HUES64 (cell line): ENCODE results near the gene SLC17A8. TPM values are rescaled to one million over a fixed set of nuclear protein-coding genes. Genes with fewer than 3 reads are reported as not detected.
A peak's percentile ranks its signal among the peaks of the same experiment; 100 is the strongest.
"Not testable (repeated sequence)": the region's sequence is repeated elsewhere in the genome, so short reads cannot be mapped to it uniquely, and the experiment has no call there.

Experiments
- H3K27ac ChIP-seq: 2 replicates; pipeline ENCODE4 v1.7.0; 2013; ENCODE audit warnings: low read depth, low read length, inconsistent platforms
- H3K27me3 ChIP-seq: 2 replicates; pipeline ENCODE4 v1.6.1; 2013; ENCODE audit warnings: mild to moderate bottlenecking, low read length; ENCODE audit not compliant: insufficient read depth
- H3K36me3 ChIP-seq: 2 replicates; pipeline ENCODE4 v1.6.1; 2013; ENCODE audit warnings: mild to moderate bottlenecking, low read length; ENCODE audit not compliant: insufficient read depth
- H3K4me1 ChIP-seq: 2 replicates; pipeline ENCODE4 v1.6.1; 2013; ENCODE audit warnings: mild to moderate bottlenecking, low read length, moderate library complexity; ENCODE audit not compliant: insufficient read depth
- H3K4me3 ChIP-seq: 2 replicates; pipeline ENCODE4 v1.5.1; 2013; ENCODE audit warnings: mild to moderate bottlenecking, low read length, moderate library complexity
- H3K9ac ChIP-seq: 2 replicates; pipeline ENCODE4 v1.6.1; 2013; ENCODE audit warnings: mild to moderate bottlenecking, low read depth, low read length
- H3K9me3 ChIP-seq: 2 replicates; pipeline ENCODE4 v1.6.1; 2013; ENCODE audit warnings: low read depth, low read length; ENCODE audit not compliant: insufficient read depth
- WGBS: fragments of 150-250, 120-280 bp; methylation state at CpG from one replicate; pipeline ENCODE4 v1.1.7; 2013; ENCODE audit warnings: missing lambda C conversion rate; 5-methylcytosine and 5-hydroxymethylcytosine counted together
- polyA plus RNA-seq, 2 experiments: library from polyadenylated mRNA; stranded (reverse); fragments of 50-300 nt; gene quantifications; one replicate each; pipeline ENCODE4 v1.2.3, GENCODE V29; 2013

The SLC17A8 gene
- not detected for polyA plus RNA-seq (2013, experiment 1 of 2)
- not detected for polyA plus RNA-seq (2013, experiment 2 of 2)

DNA sequence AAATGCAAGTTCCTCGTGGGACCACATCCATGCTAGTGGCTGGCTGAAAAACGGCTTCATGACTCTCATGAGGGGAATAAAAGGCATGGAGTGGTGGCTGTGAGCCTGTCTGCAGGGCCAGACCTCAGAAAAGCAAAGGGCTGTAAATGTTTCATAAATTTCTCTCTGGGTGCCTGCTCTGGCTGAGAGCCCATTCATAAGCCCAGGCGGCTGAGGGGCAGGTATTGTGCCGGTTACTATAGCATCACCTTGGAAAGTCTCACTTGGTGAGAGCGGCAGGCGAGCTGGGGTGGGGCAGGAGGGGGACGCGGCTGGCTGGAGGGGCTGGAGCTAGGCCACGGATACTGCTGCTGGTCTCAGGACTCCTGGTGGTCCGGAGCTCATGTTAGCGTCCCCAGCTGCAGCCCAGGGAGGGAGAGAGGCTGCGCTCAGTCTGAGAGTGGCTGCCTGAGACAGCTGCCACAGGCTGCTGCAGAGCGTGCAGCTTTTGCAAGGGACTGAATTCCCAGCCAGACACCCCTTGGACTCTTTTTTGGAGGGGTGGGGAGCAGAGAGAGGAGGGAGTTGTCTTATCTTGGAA lies at the start of gene SLC17A8:
Gene SLC17A8 (plus strand): TSS at position 431 of the 580 bp plus-strand sequence. CDS start 318 bp downstream, outside the sequence.
- no peaks in the 10 kb centered on the region for H3K36me3 ChIP-seq
- H3K27me3 ChIP-seq, result no peaks in the 10 kb centered on the region
- no peak within 1 kb of the TSS for H3K9ac ChIP-seq
- no peaks in the 10 kb centered on the region for H3K9me3 ChIP-seq
- H3K27ac ChIP-seq, result no peak within 1 kb of the TSS
- 34% methylated on average over 13 of the region's 13 CpGs for WGBS
- H3K4me1 ChIP-seq, result peaks cover 8% of the 10 kb centered on the region; the same call in 1 of the 2 replicates
- peak within 1 kb of the TSS; percentile 3; the same call in 1 of the 2 replicates for H3K4me3 ChIP-seq

DNA sequence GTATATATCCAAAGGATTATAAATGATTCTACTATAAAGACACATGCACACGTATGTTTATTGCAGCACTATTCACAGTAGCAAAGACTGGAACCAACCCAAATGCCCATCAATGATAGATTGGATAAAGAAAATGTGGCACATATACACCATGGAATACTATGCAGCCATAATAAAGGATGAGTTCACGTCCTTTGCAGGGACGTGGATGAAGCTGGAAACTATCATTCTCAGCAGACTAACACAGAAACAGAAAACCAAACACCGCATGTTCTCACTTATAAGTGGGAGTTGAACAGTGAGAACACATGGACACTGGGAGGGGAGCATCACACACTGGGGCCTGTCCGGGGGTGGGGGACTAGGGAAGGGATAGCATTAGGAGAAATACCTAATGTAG lies 48.7 kb upstream of the SLC17A8 start:
- H3K9ac ChIP-seq, H3K27me3 ChIP-seq, H3K27ac ChIP-seq, H3K4me3 ChIP-seq, H3K4me1 ChIP-seq, H3K9me3 ChIP-seq: not testable (repeated sequence)
- H3K36me3 ChIP-seq, result peaks cover 55% of the 10 kb centered on the region
- WGBS, result 94% methylated on average over 4 of the region's 5 CpGs

DNA sequence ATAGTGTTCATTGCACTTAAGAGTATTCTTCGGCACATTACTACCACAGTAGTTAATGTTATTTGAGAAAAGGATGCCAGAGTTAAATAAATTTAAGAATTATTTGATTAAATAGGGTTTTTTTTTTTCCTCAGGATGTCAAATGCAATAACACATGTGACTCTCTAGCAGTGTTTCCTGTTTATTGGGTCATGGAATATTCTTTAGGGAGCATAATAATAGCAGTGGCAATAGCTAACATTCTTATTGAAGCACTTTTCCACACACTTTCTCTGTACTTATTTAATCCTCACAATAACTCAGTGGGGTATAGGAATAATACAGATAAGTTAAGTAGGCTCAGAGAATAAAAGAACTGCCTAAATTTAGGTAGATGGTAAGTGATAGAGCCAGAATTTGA lies 45.6 kb upstream of the SLC17A8 start:
- H3K9me3 ChIP-seq, result no peaks in the 10 kb centered on the region
- no peaks in the 10 kb centered on the region for H3K27me3 ChIP-seq
- no peak overlapping the region for H3K9ac ChIP-seq
- 100% methylated on average over 1 of the region's 1 CpG for WGBS
- no peak overlapping the region for H3K27ac ChIP-seq
- no peak overlapping the region for H3K4me3 ChIP-seq
- H3K36me3 ChIP-seq, result peaks cover 69% of the 10 kb centered on the region
- no peaks in the 10 kb centered on the region for H3K4me1 ChIP-seq

DNA sequence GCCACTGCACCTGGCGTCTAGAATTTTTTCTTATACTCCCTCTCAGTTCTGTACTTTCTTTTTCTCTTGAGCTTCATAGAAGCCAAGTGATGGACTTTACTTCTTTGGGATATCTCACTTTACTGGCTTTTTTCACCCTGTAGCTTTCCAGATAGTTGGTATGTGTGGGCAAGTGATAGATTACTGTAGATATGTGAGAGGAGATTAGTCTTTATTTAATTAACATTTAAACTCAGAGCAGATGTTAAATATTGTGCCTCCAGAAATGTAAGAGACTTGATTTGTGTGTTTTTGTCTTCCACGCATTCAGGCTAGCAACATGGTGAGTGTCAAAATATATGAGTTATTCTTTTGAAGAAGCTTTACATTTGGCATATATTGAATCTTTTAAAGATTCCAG lies 39.5 kb upstream of the SLC17A8 start:
- Histone ChIP-seq H3K27me3 (no peaks in the 10 kb centered on the region), H3K36me3 (peaks cover 81% of the 10 kb centered on the region), H3K27ac (no peak overlapping the region)

DNA sequence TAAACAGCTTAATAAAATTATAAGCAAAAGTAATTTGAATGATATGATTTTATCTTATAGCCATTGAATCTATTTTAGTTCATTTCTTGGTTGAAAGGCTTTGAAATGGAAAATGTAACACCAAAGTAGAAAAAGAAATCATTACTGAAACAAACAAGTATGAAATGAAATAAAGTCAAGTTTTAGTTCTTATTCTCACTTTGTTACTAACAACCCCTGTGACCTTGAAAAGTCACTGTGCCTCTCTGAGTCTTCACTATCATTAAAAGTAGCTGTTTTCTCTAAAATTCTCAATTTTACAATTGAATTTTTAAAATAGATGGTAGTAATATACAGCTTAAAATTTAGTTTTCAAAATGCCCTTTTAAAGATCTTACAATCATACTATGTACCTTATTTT lies 32.4 kb upstream of the SLC17A8 start:
- Histone ChIP-seq H3K4me1 (peaks cover 10% of the 10 kb centered on the region; the same call in 1 of the 2 replicates), H3K27me3 (no peaks in the 10 kb centered on the region), H3K36me3 (peaks cover 70% of the 10 kb centered on the region), H3K4me3 (no peak overlapping the region), H3K9me3 (no peaks in the 10 kb centered on the region), H3K9ac (no peak overlapping the region), H3K27ac (no peak overlapping the region)

More for the DNA sequence above, 39.5 kb upstream of the SLC17A8 start:
- 95% methylated on average over 2 of the region's 2 CpGs for WGBS
- H3K9ac ChIP-seq, result no peak overlapping the region
- no peak overlapping the region for H3K4me3 ChIP-seq
- no peaks in the 10 kb centered on the region for H3K4me1 ChIP-seq
- H3K9me3 ChIP-seq, result no peaks in the 10 kb centered on the region

DNA sequence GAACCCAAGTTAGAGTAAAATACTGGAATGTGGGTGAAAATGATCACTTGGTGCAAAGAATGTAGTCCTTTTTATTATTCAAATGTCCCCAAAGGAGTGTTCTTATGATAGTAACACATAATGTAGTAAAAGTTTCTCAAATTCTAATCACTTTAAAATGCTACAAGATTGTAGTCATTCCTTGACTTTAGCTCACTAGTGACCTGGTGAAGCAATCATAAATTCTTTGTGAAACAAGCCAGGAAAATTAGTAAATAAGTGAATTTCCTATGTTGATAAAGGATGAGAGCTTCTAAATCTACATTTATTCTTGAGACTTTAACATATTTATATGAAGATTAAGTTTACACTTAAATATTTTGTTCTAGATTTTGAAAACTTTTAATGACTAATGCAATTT lies 30.7 kb upstream of the SLC17A8 start:
- H3K27me3 ChIP-seq, result no peaks in the 10 kb centered on the region
- peaks cover 74% of the 10 kb centered on the region for H3K36me3 ChIP-seq
- H3K4me3 ChIP-seq, result no peak overlapping the region
- H3K27ac ChIP-seq, result no peak overlapping the region
- H3K9me3 ChIP-seq, result no peaks in the 10 kb centered on the region
- no peak overlapping the region for H3K9ac ChIP-seq
- H3K4me1 ChIP-seq, result peaks cover 10% of the 10 kb centered on the region; the same call in 1 of the 2 replicates

DNA sequence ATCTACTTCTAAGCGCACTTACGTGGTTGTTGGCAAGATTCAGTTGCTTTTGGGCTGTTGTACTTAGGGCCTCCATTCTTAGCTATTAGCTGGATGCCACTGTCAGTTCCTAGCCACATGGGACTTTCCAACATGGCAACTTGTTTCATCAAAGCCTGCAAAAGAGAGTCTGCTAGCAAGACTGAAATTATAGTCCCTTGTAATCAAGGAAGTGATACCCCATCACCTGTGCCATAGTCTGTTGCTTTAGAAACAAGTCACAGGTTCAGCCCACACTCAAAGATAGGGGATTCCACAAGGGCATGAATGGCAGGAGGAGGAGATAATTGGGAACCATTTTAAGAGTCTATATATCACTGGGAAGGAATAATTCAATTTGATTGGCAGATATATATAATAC lies 27.1 kb upstream of the SLC17A8 start:
- H3K9me3 ChIP-seq, result no peaks in the 10 kb centered on the region
- H3K4me3 ChIP-seq, result no peak overlapping the region
- H3K36me3 ChIP-seq, result peaks cover 83% of the 10 kb centered on the region
- H3K9ac ChIP-seq, result no peak overlapping the region
- 98% methylated on average over 2 of the region's 2 CpGs for WGBS
- H3K27ac ChIP-seq, result no peak overlapping the region
- peaks cover 10% of the 10 kb centered on the region; the same call in 1 of the 2 replicates for H3K4me1 ChIP-seq
- H3K27me3 ChIP-seq, result no peaks in the 10 kb centered on the region

DNA sequence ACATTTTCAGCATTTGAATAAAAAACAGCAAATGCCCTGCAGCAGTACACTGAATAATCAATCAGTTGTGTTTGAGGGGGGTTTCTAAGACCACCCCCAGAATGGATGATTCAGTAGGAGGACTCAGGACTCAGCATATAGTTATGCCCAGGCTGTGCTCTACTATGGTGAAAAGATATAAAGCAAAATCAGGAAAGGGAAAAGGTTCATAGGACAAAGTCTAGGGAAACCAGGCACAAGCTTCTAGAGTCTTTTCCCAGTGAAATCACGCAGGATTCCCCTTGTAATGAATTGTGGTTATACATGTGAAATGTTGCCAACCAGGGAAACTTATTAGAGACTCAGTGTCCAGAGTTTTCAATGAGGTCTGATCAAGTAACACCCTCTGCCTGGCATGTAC lies 25.0 kb upstream of the SLC17A8 start:
- peaks cover 86% of the 10 kb centered on the region for H3K36me3 ChIP-seq
- WGBS, result 89% methylated on average over 1 of the region's 1 CpG
- H3K27me3 ChIP-seq, result no peaks in the 10 kb centered on the region
- no peak overlapping the region for H3K4me3 ChIP-seq
- no peak overlapping the region for H3K27ac ChIP-seq
- H3K9me3 ChIP-seq, result no peaks in the 10 kb centered on the region
- no peak overlapping the region for H3K9ac ChIP-seq
- no peaks in the 10 kb centered on the region for H3K4me1 ChIP-seq

DNA sequence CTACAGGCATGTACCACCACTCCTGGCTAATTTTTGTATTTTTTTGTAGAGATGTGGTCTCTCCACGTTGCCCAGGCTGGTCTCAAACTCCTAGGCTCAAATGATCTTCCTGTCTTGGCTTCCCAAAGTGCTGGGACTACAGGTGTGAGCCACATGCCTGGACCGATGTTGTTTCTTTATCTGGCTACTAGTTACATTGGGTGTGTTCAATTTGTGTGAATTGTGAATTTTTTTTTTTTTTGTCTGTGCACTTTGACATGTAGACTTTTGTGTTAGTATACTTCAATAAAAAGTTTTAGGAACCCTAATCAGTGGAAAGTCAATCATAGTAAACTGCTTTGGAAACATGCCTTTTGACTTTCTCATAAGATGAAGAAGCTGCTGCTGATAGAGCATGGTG lies 24.0 kb upstream of the SLC17A8 start:
- WGBS, result 90% methylated on average over 2 of the region's 2 CpGs
- peaks cover 90% of the 10 kb centered on the region for H3K36me3 ChIP-seq
- H3K9me3 ChIP-seq, result no peaks in the 10 kb centered on the region
- no peak overlapping the region for H3K4me3 ChIP-seq
- H3K9ac ChIP-seq, result no peak overlapping the region
- H3K27ac ChIP-seq, result no peak overlapping the region
- H3K4me1 ChIP-seq, result no peaks in the 10 kb centered on the region
- H3K27me3 ChIP-seq, result no peaks in the 10 kb centered on the region

DNA sequence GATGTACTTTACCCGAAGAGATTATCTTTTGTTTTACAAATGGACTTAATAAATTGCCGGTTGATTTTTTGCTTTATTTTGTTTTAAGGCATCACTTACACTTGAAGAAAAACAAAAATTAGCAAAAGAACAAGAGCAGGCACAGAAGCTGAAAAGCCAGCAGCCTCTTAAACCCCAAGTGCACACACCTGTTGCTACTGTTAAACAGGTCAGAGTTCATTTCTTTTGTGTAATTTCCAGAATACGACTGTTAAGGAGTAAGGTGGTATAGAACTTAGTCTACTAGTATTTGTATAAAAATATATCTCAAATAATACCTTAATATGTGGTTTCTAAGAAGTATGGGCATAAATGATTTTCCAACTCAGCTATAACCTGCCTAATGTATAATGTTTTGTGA lies 19.6 kb upstream of the SLC17A8 start:
- Histone ChIP-seq H3K27me3 (no peaks in the 10 kb centered on the region), H3K4me1 (0 out of 2 replicates have a peak, but pooled peaks cover 3% of the 10 kb centered on the region), H3K4me3 (no peak overlapping the region), H3K9ac (no peak overlapping the region), H3K36me3 (peaks cover 75% of the 10 kb centered on the region), H3K27ac (no peak overlapping the region), H3K9me3 (no peaks in the 10 kb centered on the region)
- whole genome bisulfite sequencing, result 96% methylated on average over 2 of the region's 3 CpGs

DNA sequence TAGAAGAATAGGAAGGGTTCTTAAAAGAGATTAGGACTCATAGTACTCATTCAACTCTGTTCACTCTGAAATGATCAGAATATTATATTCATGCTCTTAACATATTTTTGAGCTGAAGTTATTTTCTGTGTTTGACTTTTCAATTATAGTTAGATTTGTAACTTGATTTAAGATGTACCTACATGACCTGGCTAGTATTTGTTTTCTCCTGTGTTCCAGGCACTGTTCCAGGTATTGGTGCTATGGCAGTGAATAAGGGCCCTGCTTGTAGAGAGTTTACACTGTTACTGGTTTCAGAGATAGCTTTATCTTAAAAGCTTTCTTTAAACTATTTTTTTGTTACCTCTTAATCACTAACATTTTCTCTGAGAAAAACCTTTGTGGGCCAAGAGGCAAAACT lies 19.1 kb upstream of the SLC17A8 start:
- no peaks in the 10 kb centered on the region for H3K27me3 ChIP-seq
- H3K9me3 ChIP-seq, result no peaks in the 10 kb centered on the region
- no peak overlapping the region for H3K27ac ChIP-seq
- 0 out of 2 replicates have a peak, but pooled peaks cover 3% of the 10 kb centered on the region for H3K4me1 ChIP-seq
- H3K4me3 ChIP-seq, result no peak overlapping the region
- peaks cover 74% of the 10 kb centered on the region for H3K36me3 ChIP-seq
- no peak overlapping the region for H3K9ac ChIP-seq

DNA sequence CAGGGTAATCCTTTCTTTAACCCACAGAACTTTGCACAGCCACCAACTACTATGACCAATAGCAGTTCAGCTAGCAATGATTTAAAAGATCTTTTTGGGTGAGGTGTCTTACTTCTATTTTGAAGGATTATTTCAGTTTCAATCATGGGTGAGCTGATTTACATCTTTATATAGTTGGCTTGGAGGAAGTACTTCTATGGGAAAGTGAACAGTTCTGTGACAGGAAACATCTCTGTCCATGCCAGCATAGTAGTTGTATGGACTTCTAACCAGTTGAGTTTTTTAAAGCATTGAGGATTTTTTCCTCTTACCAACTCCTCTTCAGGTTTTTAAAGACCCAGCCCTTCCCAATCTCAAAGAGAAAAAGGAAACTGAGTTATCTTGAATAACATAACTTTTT lies 17.8 kb upstream of the SLC17A8 start:
- no peak overlapping the region for H3K27ac ChIP-seq
- H3K9me3 ChIP-seq, result no peaks in the 10 kb centered on the region
- H3K27me3 ChIP-seq, result no peaks in the 10 kb centered on the region
- peaks cover 63% of the 10 kb centered on the region for H3K36me3 ChIP-seq
- no peak overlapping the region for H3K9ac ChIP-seq
- no peak overlapping the region for H3K4me3 ChIP-seq
- H3K4me1 ChIP-seq, result 0 out of 2 replicates have a peak, but pooled peaks cover 3% of the 10 kb centered on the region
